HG02870 (cell line): ENCODE measurements around the gene TOM1L2.

Source experiments
- ATAC-seq: cut with Tn5 transposase; IDR thresholded peaks from one replicate; pipeline ENCODE4 v1.9.1; 2021; ENCODE audit warnings: mild to moderate bottlenecking, moderate library complexity; ENCODE audit not compliant: unreplicated experiment

Gene TOM1L2

GRCh38 chr17:17902376-17902775, 69.8 kb downstream of the TOM1L2 start:
- ATAC-seq = no peak

GRCh38 chr17:17900615-17901520, 71.3 kb downstream of the TOM1L2 start:
- ATAC-seq = no peak

- no peak for ATAC-seq
These were observed 72.7 kb downstream of the TOM1L2 start for GRCh38 chr17:17899486-17899885.

GRCh38 chr17:17898673-17899072, 73.5 kb downstream of the TOM1L2 start:
- ATAC-seq = no peak

- ATAC-seq = no peak
These were observed 74.8 kb downstream of the TOM1L2 start for GRCh38 chr17:17897442-17897841.

- ATAC-seq = no peak
These were observed 75.5 kb downstream of the TOM1L2 start for GRCh38 chr17:17896746-17897145.

- no peak for ATAC-seq
These were observed 78.2 kb downstream of the TOM1L2 start for GRCh38 chr17:17893801-17894644.

GRCh38 chr17:17892731-17893130, 79.5 kb downstream of the TOM1L2 start:
- ATAC-seq = no peak

- ATAC-seq = no peak
These were observed 80.2 kb downstream of the TOM1L2 start for GRCh38 chr17:17892009-17892408.

- ATAC-seq = no peak
These were observed 81.1 kb downstream of the TOM1L2 start for GRCh38 chr17:17890773-17891759.

GRCh38 chr17:17889922-17890321, 82.3 kb downstream of the TOM1L2 start:
- ATAC-seq = no peak

- ATAC-seq = no peak
These were observed 83.4 kb downstream of the TOM1L2 start for GRCh38 chr17:17888821-17889220.

- ATAC-seq = no peak
These were observed 83.8 kb downstream of the TOM1L2 start for GRCh38 chr17:17888371-17888770.

GRCh38 chr17:17887752-17888304, 84.4 kb downstream of the TOM1L2 start:
- ATAC-seq = no peak

- ATAC-seq = no peak
These were observed 85.5 kb downstream of the TOM1L2 start for GRCh38 chr17:17886726-17887125.

GRCh38 chr17:17886226-17886625, 86.0 kb downstream of the TOM1L2 start:
- ATAC-seq = no peak

- no peak for ATAC-seq
These were observed 87.5 kb downstream of the TOM1L2 start for GRCh38 chr17:17884391-17885357.

- ATAC-seq = no peak
These were observed 88.4 kb downstream of the TOM1L2 start for GRCh38 chr17:17883801-17884200.

- no peak for ATAC-seq
These were observed 90.1 kb downstream of the TOM1L2 start for GRCh38 chr17:17882082-17882581.
